IPS-18a (cell line): ENCODE measurements around the gene AATF.
A peak's percentile ranks its signal among the peaks of the same experiment; 100 is the strongest.

Experiments
- H3K27ac ChIP-seq: one replicate; pipeline ENCODE4 v1.5.1; 2013; ENCODE audit warnings: low read length
- H3K27me3 ChIP-seq: one replicate; pipeline ENCODE4 v1.6.1; 2013; ENCODE audit warnings: mild to moderate bottlenecking, low read length; ENCODE audit not compliant: control insufficient read depth, insufficient read depth
- H3K36me3 ChIP-seq: one replicate; pipeline ENCODE4 v1.6.1; 2013; ENCODE audit warnings: low read depth, low read length; ENCODE audit not compliant: control insufficient read depth
- H3K4me1 ChIP-seq: one replicate; pipeline ENCODE4 v1.6.1; 2013; ENCODE audit warnings: low read depth, low read length; ENCODE audit not compliant: control insufficient read depth
- H3K4me3 ChIP-seq: one replicate; pipeline ENCODE4 v1.5.1; 2013; ENCODE audit warnings: low read length
- H3K9ac ChIP-seq: one replicate; pipeline ENCODE4 v1.6.1; 2013; ENCODE audit warnings: mild to moderate bottlenecking, low read length, moderate library complexity
- H3K9me3 ChIP-seq: one replicate; pipeline ENCODE4 v1.6.1; 2013; ENCODE audit warnings: low read depth, low read length; ENCODE audit not compliant: control insufficient read depth

The AATF gene

DNA sequence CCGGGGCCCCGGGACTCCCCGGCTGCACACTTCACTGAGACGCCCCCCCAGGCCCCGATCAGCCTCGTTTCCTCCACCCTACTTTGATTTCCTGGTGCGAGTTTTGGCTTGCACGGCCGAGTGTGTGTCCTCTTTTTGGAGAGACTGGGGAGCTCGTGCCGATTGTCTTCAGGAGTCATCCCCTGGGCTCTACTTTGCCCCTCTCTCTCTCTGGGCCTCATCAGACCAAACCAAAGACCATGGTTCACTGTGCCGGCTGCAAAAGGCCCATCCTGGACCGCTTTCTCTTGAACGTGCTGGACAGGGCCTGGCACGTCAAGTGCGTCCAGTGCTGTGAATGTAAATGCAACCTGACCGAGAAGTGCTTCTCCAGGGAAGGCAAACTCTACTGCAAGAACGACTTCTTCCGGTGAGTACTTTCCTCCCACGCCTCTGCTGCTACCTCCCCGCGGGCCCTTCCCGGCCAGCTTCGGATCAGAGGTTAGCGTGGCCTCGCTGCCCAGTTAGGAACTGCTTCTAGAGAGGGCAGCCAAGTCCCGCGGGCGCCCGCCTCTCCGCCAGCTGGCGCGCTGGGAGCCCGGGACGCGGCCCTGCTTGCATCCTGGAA, 10.7 kb upstream of the AATF start:
- peak overlapping the region; percentile 64 for H3K4me3 ChIP-seq
- no peak overlapping the region for H3K27ac ChIP-seq

DNA sequence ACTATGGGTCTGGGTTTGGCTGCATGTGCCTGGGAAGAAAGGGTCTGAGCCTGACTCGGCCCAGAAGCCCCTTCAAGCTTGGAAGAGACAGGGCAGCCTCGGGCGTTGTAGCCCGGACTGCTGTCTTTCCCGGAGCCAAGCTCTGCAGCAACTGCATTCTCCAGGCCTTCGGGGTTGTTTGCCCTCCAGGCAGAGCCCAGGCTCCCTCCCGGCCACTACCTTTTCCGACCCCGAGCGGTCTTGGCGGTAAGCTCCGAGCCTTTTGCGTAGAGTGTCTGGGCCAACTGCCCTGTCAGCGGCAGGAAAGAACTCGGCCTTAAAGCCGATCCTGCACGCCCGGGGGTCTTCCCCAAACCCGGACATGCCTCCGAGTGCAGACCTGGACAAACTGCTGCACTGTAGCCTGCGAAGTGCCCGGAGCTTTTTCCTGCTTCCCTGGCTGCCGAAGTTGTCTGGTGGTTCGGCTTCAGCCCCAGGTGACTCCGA, 10.1 kb upstream of the AATF start:
- Histone ChIP-seq H3K27ac (no peak overlapping the region), H3K4me1 (peaks cover 33% of the 10 kb centered on the region), H3K27me3 (peaks cover 100% of the 10 kb centered on the region), H3K9ac (no peak overlapping the region), H3K9me3 (no peaks in the 10 kb centered on the region), H3K36me3 (no peaks in the 10 kb centered on the region), H3K4me3 (peak overlapping the region; percentile 64)

More for the DNA sequence above, 10.7 kb upstream of the AATF start:
- Histone ChIP-seq H3K9me3 (no peaks in the 10 kb centered on the region), H3K9ac (no peak overlapping the region), H3K36me3 (no peaks in the 10 kb centered on the region), H3K4me1 (peaks cover 38% of the 10 kb centered on the region), H3K27me3 (peaks cover 100% of the 10 kb centered on the region)

DNA sequence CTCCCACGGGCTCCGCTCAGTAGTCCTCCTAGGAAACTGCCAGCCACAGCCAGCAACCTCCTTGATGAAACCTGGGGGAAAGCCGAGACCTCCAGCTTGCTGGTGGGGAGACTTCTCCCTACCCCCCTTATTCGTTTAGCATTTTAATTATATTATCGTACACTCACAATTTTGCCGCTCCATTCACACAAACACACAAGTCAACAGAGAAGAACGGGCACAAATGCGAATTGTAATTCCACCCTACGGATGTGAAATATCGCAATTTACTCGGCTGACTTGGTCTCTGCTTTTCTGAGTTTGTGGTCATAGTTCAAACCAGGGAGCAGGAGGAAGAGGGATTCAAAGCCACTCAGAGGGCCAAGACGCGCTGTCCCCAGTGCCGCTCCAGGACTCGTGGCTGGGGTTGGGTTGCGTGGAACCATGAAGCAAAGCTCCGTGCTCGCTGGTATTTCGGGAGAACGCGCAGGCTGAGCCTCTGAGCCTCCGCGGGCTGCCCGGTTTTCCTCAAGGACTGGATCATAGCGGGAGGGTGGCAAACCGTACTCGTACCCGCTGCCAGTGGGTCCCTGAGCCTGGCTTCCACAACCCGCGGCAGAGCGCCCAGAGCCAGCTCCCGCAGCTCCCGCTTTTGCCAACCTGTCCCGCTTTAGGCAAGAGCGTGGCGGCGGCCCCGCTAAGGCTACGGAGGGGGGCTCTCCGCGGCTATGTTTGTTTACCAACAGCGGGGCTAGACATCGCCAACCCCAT, 9.5 kb upstream of the AATF start:
- H3K4me1 ChIP-seq, result peaks cover 26% of the 10 kb centered on the region
- no peak overlapping the region for H3K9ac ChIP-seq
- peaks cover 100% of the 10 kb centered on the region for H3K27me3 ChIP-seq

DNA sequence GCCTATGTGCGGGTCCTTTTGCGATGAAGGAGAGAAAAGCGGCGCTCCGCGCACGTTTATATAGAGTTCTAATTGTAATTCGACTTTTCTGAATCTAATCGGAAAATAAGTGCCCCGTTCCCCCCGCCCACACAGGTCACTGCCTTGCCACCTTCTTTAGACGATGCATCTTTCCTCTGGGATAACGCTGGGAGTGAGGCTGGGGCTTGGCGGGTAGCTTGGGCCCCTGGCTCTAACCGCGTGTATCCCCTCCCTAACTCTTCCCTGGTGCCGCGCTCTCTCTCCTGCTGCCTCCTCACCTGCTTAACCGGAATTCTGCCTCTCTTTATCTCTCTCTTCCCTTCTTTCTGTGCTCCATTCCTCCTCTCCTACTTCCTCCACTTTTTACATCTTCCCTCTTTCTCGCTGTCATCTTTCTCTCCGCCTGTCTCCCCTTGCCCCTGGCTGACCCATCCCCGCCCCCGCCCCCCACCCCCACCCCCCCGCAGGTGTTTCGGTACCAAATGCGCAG, 8.9 kb upstream of the AATF start:
- Histone ChIP-seq H3K27me3 (peaks cover 100% of the 10 kb centered on the region), H3K27ac (no peak overlapping the region), H3K4me1 (peaks cover 26% of the 10 kb centered on the region), H3K36me3 (no peaks in the 10 kb centered on the region), H3K9me3 (no peaks in the 10 kb centered on the region), H3K9ac (no peak overlapping the region), H3K4me3 (no peak overlapping the region)

More for the DNA sequence above, 9.5 kb upstream of the AATF start:
- H3K27ac ChIP-seq, result no peak overlapping the region
- H3K36me3 ChIP-seq, result no peaks in the 10 kb centered on the region
- peak overlapping the region; percentile 64 for H3K4me3 ChIP-seq
- no peaks in the 10 kb centered on the region for H3K9me3 ChIP-seq

DNA sequence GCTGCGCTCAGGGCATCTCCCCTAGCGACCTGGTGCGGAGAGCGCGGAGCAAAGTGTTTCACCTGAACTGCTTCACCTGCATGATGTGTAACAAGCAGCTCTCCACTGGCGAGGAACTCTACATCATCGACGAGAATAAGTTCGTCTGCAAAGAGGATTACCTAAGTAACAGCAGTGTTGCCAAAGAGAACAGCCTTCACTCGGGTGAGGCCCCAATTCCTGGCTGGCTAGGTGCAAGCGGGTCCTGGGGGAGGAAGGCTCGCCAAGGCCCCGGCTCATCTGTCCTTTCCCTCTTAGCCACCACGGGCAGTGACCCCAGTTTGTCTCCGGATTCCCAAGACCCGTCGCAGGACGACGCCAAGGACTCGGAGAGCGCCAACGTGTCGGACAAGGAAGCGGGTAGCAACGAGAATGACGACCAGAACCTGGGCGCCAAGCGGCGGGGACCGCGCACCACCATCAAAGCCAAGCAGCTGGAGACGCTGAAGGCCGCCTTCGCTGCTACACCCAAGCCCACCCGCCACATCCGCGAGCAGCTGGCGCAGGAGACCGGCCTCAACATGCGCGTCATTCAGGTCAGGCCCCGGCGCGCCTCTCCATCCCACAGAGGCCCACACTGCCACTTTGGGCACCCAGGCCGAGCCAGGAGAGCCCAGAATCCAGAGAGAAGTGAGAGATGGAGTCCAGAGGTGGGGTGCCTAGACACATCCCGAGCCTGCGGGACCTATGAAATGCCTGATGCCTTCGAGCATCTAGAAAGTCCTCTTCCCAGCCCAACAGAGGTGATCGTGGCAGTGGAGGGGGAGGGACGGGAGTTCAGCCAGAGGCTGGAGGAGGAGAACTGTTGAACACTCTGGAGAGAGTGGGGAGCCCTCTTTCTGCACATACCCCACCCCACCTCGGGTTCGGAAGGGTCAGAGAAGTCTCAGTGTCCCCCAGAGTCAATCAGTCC, 8.2 kb upstream of the AATF start:
- H3K27ac ChIP-seq, result no peak overlapping the region
- H3K9me3 ChIP-seq, result no peaks in the 10 kb centered on the region
- H3K4me3 ChIP-seq, result peak overlapping the region; percentile 14
- H3K36me3 ChIP-seq, result no peaks in the 10 kb centered on the region
- no peak overlapping the region for H3K9ac ChIP-seq
- peaks cover 100% of the 10 kb centered on the region for H3K27me3 ChIP-seq
- H3K4me1 ChIP-seq, result peaks cover 22% of the 10 kb centered on the region

DNA sequence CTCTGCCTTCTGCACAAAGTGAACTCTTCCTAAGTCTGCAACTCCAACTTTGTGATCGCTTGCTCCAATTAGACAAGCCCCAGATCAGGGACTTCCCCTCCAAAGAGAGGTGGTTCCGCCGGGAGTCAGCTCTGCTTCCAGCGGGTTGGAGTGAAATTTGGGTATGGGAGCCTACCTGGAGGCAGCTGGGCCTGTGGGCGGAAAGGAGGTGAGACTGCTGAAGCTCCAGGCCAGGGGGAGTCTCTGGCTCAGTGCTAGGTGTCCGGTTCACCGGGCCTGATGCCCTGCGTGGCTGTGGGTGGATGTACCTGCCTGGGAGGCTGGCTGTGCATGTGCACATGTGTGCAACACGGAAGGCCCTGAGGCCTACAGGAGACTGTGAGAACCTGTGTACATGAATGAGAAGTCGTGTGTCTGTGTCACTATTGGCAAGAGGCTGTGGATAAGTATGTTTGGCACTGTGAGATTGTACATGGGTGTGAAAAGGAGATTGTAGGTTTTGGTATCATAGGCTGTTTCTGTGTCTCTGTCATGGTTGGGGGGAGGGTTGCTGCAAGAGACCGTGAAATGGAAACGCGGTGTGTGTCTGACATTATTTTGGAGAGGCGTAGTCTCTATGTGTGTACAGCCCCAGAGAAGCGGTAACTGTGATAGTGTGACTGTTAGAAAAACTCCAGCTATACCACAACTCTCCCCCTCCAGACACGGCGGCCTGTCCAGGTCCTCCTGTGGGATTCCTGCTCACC, 7.3 kb upstream of the AATF start:
- H3K9me3 ChIP-seq, result no peaks in the 10 kb centered on the region
- H3K4me3 ChIP-seq, result peak overlapping the region; percentile 34
- no peak overlapping the region for H3K27ac ChIP-seq
- peaks cover 29% of the 10 kb centered on the region for H3K4me1 ChIP-seq
- H3K27me3 ChIP-seq, result peaks cover 100% of the 10 kb centered on the region
- no peak overlapping the region for H3K9ac ChIP-seq
- H3K36me3 ChIP-seq, result no peaks in the 10 kb centered on the region

DNA sequence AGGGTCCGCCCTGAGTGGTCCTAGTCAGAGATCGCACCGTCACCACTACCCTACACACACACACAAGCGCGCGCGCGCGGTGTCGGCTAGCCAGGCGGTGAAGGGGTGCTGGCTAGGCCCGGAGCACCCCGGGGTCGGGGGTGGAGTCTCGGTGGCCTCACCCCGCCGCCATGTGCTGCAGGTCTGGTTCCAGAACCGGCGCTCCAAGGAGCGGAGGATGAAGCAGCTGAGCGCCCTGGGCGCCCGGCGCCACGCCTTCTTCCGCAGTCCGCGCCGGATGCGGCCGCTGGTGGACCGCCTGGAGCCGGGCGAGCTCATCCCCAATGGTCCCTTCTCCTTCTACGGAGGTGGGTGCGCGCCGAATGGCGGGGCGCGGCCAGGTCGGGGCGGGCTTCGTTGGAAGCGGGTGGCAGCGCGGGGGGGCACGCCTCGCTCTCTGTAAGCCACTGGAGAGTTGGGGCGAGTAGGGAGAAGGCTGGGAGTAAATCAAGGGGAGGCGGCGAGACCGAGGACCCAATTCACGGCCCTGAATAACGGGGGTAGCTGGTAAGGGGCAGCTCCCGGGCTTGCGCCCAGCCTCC, 6.6 kb upstream of the AATF start:
- Histone ChIP-seq H3K36me3 (no peaks in the 10 kb centered on the region), H3K9ac (no peak overlapping the region), H3K27ac (no peak overlapping the region), H3K4me3 (peak overlapping the region; percentile 34), H3K27me3 (peaks cover 100% of the 10 kb centered on the region), H3K4me1 (peaks cover 29% of the 10 kb centered on the region), H3K9me3 (no peaks in the 10 kb centered on the region)

DNA sequence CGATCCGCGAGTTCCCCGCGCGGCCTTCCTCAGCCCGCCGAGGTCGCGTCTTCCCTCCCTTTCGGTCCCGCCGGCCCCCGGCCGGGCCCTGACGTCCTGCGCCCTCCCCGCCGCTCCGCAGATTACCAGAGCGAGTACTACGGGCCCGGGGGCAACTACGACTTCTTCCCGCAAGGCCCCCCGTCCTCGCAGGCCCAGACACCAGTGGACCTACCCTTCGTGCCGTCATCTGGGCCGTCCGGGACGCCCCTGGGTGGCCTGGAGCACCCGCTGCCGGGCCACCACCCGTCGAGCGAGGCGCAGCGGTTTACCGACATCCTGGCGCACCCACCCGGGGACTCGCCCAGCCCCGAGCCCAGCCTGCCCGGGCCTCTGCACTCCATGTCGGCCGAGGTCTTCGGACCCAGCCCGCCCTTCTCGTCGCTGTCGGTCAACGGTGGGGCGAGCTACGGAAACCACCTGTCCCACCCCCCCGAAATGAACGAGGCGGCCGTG, 6.1 kb upstream of the AATF start:
- H3K27me3 ChIP-seq, result peaks cover 100% of the 10 kb centered on the region
- no peak overlapping the region for H3K27ac ChIP-seq
- H3K4me3 ChIP-seq, result peak overlapping the region; percentile 34
- no peaks in the 10 kb centered on the region for H3K9me3 ChIP-seq
- H3K4me1 ChIP-seq, result peaks cover 26% of the 10 kb centered on the region
- no peak overlapping the region for H3K9ac ChIP-seq
- H3K36me3 ChIP-seq, result no peaks in the 10 kb centered on the region

DNA sequence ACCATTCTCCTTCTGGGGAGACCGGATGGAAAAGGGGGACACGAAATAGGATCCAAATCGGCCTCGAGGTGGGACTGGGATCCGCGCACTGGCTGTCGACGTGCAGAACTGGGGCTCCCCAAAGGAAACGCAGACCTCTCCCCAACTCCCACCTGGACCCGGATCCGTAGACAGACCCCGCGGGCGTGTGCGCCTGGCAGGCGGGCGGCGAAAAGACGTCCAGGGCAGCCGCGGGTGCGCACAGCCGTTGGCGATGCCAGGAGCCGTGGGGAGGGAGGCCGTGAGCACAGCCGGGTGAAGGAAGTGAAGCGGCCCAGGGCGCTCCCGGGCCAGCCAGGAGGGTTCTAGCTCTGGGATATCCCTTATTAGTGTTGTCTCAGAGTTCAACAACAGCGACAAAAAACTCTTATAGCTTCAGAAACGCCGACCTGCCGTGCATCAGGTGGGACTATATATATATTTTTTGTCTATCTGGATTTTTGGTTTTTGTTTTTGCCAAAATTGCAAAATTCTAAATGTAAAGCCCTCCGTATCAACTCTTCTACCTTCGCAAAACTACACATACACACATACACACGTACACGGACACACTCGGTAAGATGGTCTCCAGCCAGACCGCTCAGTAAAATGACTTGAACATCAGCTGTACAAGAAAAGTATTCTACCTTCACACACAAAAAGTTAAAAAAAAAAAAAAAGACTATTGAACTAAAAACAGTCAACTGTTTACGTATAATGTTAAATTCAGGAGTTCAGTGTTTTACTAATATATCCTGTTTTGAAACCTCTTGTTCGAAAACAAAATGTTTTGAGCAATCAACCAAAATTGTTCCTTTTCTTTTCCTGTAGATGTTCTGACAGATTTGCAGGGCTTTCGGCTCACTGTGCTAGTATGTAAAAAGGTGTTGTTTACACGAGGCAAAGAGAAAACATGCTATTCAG, 5.2 kb upstream of the AATF start:
- no peaks in the 10 kb centered on the region for H3K36me3 ChIP-seq
- peaks cover 23% of the 10 kb centered on the region for H3K4me1 ChIP-seq
- peaks cover 100% of the 10 kb centered on the region for H3K27me3 ChIP-seq
- no peak overlapping the region for H3K27ac ChIP-seq
- H3K9ac ChIP-seq, result no peak overlapping the region
- H3K9me3 ChIP-seq, result no peaks in the 10 kb centered on the region
- H3K4me3 ChIP-seq, result no peak overlapping the region

DNA sequence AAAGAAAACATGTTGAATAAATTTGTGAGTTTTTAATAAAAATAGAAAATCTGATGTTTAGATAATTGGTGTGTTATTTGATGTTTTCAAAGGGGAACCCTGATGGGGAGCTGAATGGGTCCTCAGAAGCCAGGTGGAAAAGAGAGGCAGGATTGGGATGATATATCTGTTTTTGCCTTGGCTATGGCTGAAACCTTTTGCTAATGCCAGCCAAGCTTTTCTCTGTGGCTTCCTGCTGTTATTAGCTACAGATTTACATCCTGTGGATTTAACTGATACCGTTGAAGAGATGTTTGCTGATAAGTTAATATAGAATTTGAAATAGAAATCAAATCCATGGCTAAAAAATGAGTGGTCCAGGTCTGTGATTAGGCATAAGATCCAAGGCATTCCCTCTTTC, 4.2 kb upstream of the AATF start:
- H3K4me1 ChIP-seq, result peaks cover 19% of the 10 kb centered on the region
- H3K4me3 ChIP-seq, result no peak overlapping the region
- H3K27ac ChIP-seq, result no peak overlapping the region
- H3K36me3 ChIP-seq, result no peaks in the 10 kb centered on the region
- no peaks in the 10 kb centered on the region for H3K9me3 ChIP-seq
- no peak overlapping the region for H3K9ac ChIP-seq
- peaks cover 94% of the 10 kb centered on the region for H3K27me3 ChIP-seq
